GM21737 (cell line): ENCODE data around the gene ELMO2.
A peak's percentile ranks its signal among the peaks of the same experiment; 100 is the strongest.

ENCODE experiments used
- ATAC-seq: cut with Tn5 transposase; IDR thresholded peaks from one replicate; pipeline ENCODE4 v1.9.1; 2021; ENCODE audit warnings: mild to moderate bottlenecking, moderate library complexity; ENCODE audit not compliant: unreplicated experiment

The ELMO2 gene

GRCh38 chr20:46406200-46406985, at the start of gene ELMO2:
Gene ELMO2, minus strand, starts transcription at chr20:46406615. Its CDS starts 12,133 bp downstream, at chr20:46394482.
- ATAC-seq, result peak; percentile 80

- no peak for ATAC-seq
These were observed 49.3 kb upstream of the ELMO2 start for GRCh38 chr20:46455729-46456128.

- ATAC-seq, result no peak
These were observed 40.4 kb upstream of the ELMO2 start for GRCh38 chr20:46446851-46447250.

- no peak for ATAC-seq
These were observed 33.4 kb upstream of the ELMO2 start for GRCh38 chr20:46439837-46440236.

- no peak for ATAC-seq
These were observed 31.8 kb upstream of the ELMO2 start for GRCh38 chr20:46438156-46438750.

- no peak for ATAC-seq
These were observed 28.7 kb upstream of the ELMO2 start for GRCh38 chr20:46435146-46435545.

GRCh38 chr20:46434597-46434996, 28.2 kb upstream of the ELMO2 start:
- no peak for ATAC-seq

GRCh38 chr20:46433051-46433450, 26.6 kb upstream of the ELMO2 start:
- no peak for ATAC-seq

GRCh38 chr20:46430921-46431712, 24.7 kb upstream of the ELMO2 start:
- no peak for ATAC-seq

GRCh38 chr20:46427384-46427783, 21.0 kb upstream of the ELMO2 start:
- no peak for ATAC-seq

GRCh38 chr20:46423882-46424482, 17.6 kb upstream of the ELMO2 start:
- no peak for ATAC-seq

GRCh38 chr20:46423342-46423741, 16.9 kb upstream of the ELMO2 start:
- ATAC-seq, result no peak

GRCh38 chr20:46420878-46421277, 14.5 kb upstream of the ELMO2 start:
- ATAC-seq, result no peak

- ATAC-seq, result no peak
These were observed 13.5 kb upstream of the ELMO2 start for GRCh38 chr20:46419882-46420281.

GRCh38 chr20:46416839-46417238, 10.4 kb upstream of the ELMO2 start:
- ATAC-seq, result no peak

GRCh38 chr20:46416421-46416820, 10.0 kb upstream of the ELMO2 start:
- ATAC-seq, result no peak

- ATAC-seq, result no peak
These were observed 9.4 kb upstream of the ELMO2 start for GRCh38 chr20:46415773-46416172.

GRCh38 chr20:46414608-46415007, 8.2 kb upstream of the ELMO2 start:
- ATAC-seq, result no peak

GRCh38 chr20:46411637-46412036, 5.2 kb upstream of the ELMO2 start:
- ATAC-seq, result no peak

GRCh38 chr20:46408281-46408731, 1.9 kb upstream of the ELMO2 start:
- ATAC-seq, result no peak

- no peak for ATAC-seq
These were observed 1.2 kb upstream of the ELMO2 start for GRCh38 chr20:46407671-46407996.
